Stimulated activated naive CD8-positive, alpha-beta T cell treated with anti-CD3 and anti-CD28 coated beads, Interleukin-15, Interleukin-2, amounts not matched to agents 100 U/mL and 50 U/mL, for 24 hours (primary cell): ENCODE data around the gene YBEY.

ENCODE experiments used
- ATAC-seq: fragments of 150-1000 bp; cut with Tn5 transposase; one replicate; pipeline ENCODE4 v1.10.0; 2021
- DNase-seq: peaks from one replicate; pipeline ENCODE4 v3.0.0; 2021

YBEY gene

GRCh38 chr21:46264690-46265144 is 21.4 kb upstream of the YBEY start:
- ATAC-seq (no peak), DNase-seq (peak; percentile 16)

GRCh38 chr21:46265736-46266525 is 20.2 kb upstream of the YBEY start:
- no peak for DNase-seq
- no peak for ATAC-seq

- no peak for DNase-seq
Observed at GRCh38 chr21:46266946-46267345, 19.2 kb upstream of the YBEY start.

DNA sequence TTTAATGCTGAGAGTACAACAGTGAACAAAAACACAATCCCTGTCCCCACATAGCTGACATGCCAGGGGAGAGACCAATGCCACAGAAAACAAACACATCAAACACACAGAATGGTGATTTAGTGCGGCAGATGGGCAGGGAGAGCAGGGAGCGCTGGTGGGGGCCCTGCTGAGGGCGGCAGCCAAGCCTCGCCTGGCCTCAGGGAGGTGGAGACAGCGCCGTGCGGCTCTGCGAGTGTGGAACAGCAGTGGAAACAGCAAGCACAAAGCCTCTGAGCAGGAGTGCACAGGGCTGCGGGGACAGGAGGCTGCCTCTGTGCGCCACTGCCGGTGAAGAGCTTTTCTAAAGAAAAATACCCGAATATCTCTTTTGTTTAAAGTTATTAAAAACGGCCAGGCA is 17.8 kb upstream of the YBEY start:
- ATAC-seq = no peak
- DNase-seq = no peak

More at GRCh38 chr21:46266946-46267345, 19.2 kb upstream of the YBEY start:
- no peak for ATAC-seq

- ATAC-seq = no peak
- no peak for DNase-seq
Observed at GRCh38 chr21:46269466-46269865, 16.7 kb upstream of the YBEY start.

GRCh38 chr21:46273341-46273740 is 12.8 kb upstream of the YBEY start:
- no peak for ATAC-seq
- no peak for DNase-seq

DNA sequence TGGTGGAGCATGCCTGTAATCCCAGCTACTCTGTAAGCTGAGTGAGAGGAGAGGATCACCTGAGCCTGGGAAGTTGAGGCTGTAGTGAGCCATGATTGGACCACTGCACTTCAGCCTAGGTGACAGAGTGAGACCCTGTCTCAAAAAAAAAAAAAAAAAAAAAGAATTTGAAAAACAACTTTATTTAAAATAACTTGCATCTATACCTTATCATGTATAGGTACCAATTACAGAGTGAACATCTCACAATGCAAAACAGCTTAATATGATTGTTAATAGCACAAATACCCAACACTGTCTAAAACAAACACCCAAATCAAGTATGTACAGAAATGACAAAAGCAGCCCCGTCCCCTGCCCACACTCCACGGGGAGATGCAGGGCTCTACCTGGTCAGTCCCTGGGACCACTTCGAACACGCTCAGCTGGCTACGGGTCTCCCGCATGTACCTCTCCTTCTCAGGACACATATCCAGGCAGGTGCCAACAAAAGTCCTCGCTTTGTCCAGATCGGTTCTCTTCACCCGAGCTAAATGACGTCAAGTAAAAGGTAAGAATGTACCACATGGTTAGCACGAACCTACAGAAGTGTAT is 11.2 kb upstream of the YBEY start:
- ATAC-seq (no peak), DNase-seq (no peak)

GRCh38 chr21:46284077-46284644 is 2.0 kb upstream of the YBEY start:
- no peak for DNase-seq
- no peak for ATAC-seq

- no peak for ATAC-seq
- DNase-seq = no peak
Observed at GRCh38 chr21:46284733-46285132, 1.4 kb upstream of the YBEY start.

GRCh38 chr21:46285206-46285661 is 908 bp upstream of the YBEY start, which contains the start of gene MCM3AP:
Gene MCM3AP, minus strand, starts transcription at chr21:46285611. Its CDS starts 325 bp downstream, at chr21:46285286.
- ATAC-seq = no peak
- DNase-seq = no peak

GRCh38 chr21:46286648-46287002 is 483 bp downstream of the YBEY start:
- ATAC-seq (no peak), DNase-seq (no peak)

DNA sequence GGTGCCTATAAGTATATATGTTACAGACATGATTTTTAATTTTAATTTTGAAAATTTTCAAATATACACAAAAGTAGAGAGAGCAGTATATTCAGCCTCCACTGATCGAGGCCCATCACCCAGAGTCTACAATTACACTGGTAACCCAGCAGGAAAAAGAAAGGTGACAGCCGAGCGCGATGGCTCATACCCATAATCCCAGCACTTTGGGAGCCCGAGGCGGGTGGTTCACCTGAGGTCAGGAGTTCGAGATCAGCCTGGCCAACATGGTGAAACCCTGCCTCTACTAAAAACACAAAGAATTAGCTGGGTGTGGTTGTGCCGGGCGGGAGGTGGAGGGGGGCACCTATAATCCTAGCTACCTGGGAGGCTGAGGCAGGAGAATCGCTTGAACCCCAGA is 1.4 kb downstream of the YBEY start:
- ATAC-seq (no peak), DNase-seq (no peak)

DNA sequence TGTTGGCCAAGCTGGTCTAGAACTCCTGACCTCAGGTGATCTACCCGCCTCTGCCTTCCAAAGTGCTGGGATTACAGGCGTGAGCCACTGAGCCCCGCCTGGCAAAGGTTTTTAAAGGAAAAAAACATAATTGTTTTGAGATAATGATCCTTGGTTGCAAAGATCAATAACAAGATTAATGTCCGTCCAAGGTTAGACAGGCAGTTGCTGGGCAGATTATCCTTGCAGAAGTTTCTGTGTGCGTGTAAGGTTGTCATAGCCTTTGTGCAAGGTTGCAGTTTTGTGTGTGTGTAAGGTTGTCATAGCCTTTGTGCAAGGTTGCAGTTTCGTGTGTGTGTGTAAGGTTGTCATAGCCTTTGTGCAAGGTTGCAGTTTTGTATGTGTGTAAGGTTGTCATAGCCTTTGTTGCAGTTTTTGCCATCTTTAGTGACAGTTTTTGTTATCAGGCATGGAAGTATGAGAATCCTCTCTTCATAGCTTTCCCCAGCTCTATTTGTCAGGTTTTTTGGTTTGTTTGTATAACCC is 3.6 kb downstream of the YBEY start:
- ATAC-seq (no peak), DNase-seq (no peak)

DNA sequence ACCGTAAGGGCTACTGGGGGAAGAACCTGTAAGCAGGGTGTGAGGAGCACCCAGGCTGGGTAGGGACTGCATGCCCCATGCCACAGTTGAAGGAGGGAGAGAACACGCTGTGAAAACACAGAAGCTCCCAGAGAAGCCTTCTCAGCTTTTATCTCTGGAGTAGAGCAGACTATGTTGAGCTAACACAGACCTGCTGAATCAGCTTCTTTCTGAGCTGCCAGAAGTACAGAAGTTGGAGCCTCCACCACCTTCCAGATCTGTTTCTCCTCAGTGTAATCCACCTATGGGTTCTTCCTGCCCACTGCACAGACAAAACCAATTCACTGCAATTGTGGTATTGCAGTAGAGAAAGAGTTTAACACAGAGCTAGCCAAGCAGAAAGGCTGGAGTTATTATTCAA is 5.4 kb downstream of the YBEY start:
- ATAC-seq (no peak), DNase-seq (no peak)

- DNase-seq = peak; percentile 15
- no peak for ATAC-seq
Observed at GRCh38 chr21:46294647-46295176, 8.6 kb downstream of the YBEY start.

DNA sequence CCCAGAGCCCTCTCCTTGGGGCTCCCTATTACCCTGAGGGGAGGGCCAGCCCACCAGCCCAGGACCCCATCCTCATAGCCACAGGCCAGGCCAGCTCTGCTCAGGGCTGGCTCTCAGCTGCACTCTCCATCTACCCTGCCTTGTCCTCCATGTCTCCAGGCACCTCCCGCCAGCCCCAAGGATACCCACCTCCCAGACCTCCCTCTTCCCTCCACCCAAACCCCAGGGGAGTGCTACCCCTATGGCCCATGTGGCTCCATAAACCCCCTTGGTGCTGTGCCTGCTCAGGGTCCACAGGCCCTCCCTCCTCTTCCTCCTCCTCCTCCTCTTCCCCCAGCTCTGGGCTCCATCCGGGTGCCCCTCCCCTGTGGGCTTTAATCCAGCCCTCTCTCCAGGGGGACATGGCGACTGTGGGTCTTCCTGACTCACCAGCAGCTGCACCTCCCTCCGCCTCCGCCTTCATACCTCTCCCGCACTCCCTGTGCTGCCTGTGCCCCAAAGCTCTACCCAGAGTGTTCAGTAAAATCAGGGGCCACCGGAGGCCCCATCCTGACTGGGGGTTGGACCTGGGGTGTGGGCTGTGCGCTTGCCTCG is 9.1 kb downstream of the YBEY start:
- ATAC-seq (peak; percentile 14), DNase-seq (peak; percentile 26)

DNA sequence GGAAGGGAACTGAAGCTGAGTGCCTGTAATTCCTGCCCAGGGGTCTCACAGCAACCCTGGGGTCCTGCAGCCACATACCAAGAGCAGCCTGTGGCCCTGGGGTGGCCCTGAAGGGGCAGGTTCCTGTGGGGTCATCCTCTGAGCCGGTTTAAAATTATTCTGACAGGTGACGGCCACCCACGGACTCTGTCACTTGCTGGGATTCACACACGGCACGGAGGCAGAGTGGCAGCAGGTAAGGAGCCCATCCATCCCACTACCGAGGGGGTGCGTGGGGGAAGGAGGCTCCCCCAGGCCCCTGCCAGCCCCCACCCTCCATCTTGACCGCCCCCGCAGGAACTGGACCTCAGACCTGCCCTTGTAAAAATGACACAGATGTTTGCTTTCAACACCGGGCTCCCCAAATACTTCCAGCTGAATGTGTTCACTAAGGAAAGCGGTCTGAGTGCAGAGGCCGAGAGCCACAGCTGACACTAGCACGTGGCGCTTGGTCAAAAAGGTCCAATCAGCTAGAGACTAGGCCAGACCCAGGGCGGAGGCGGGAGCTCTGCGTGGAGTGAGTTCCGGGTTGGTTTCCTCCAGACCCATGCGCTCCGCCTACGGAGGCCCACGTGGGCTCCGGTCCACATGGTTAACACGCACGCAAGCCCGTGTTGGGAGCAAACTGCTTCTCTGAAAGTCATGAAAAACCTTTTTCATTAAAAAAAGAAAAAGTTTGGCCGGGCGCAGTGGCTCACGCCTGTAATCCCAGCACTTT is 10.0 kb downstream of the YBEY start:
- peak; percentile 68 for DNase-seq
- ATAC-seq = peak; percentile 82

- ATAC-seq (peak; percentile 11), DNase-seq (peak; percentile 25)
Observed at GRCh38 chr21:46297338-46298271, 11.5 kb downstream of the YBEY start.

- DNase-seq (no peak), ATAC-seq (no peak)
Observed at GRCh38 chr21:46299167-46299566, 13.0 kb downstream of the YBEY start.

DNA sequence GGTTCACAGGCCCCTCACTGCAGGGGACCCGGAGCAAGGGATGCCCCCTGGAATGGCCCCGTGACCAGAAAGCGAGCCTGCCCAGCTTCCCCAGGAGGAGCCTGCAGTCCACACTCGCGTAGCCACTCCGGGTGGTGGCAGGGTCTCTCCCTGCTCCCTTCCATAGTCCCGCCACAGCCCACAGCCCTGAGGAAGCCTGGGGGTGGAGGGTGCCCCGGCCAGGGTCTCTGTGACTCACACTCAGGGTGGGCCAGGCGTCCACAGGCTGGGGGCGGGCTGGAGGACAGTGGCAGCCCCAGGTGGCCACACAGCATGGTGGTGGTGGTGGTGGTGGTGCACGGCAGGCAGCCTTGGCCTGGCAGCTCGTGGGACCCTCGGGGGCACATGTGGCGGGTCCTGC is 15.6 kb downstream of the YBEY start:
- ATAC-seq (no peak), DNase-seq (no peak)

GRCh38 chr21:46304437-46304836 is 18.3 kb downstream of the YBEY start:
- ATAC-seq (no peak), DNase-seq (no peak)
